Esophagus squamous epithelium (tissue), 4 donors: ENCODE results near the gene CLDN19.

Source experiments
- CTCF ChIP-seq, 6 experiments: fragments of 450-650 bp in 4 of 6; fragments of 200-600 bp in 2 of 6; sonication (generic) in 2 of 6; IDR thresholded peaks; one replicate each; pipeline ENCODE4 v1.5.1; 2016 to 2019; ENCODE audit warnings: antibody characterized with exemption in 6 of 6, mild to moderate bottlenecking in 4 of 6, moderate library complexity in 4 of 6
- POLR2A ChIP-seq, 4 donors: fragments of 450-650 bp; IDR thresholded peaks; one replicate each; pipeline ENCODE4 v1.6.1; 2017; ENCODE audit warnings: antibody characterized with exemption in 4 of 4, mild to moderate bottlenecking in 4 of 4, moderate library complexity in 3 of 4

- TF ChIP-seq CTCF (IDR thresholded peaks at IDR 0.05) (no peak), POLR2A (IDR thresholded peaks at IDR 0.05) (no peak)
Observed at GRCh38 chr1:42753070-42753469, 13.0 kb upstream of the CLDN19 start.
